GM10847 (cell line): ENCODE results near the gene BPIFB6.

Source experiments
- POLR2A ChIP-seq: IDR thresholded peaks from 2 replicates; pipeline ENCODE4 v1.6.1; 2011; ENCODE audit not compliant: insufficient read length; ENCODE audit errors: extremely low read depth

BPIFB6 gene

GRCh38 chr20:33051333-33051732, 19.9 kb downstream of the BPIFB6 start:
- TF ChIP-seq POLR2A, result no peak

- TF ChIP-seq POLR2A, result no peak
These were observed 22.1 kb downstream of the BPIFB6 start, which contains the start of gene BPIFB3 for GRCh38 chr20:33053291-33054106. BPIFB3 (plus strand) TSS chr20:33053903; CDS start chr20:33055436, 1,533 bp downstream.

- no peak for TF ChIP-seq POLR2A
These were observed 22.9 kb downstream of the BPIFB6 start for GRCh38 chr20:33054381-33054780.

- TF ChIP-seq POLR2A, result no peak
These were observed 23.3 kb downstream of the BPIFB6 start for GRCh38 chr20:33054791-33055190.

- TF ChIP-seq POLR2A, result no peak
These were observed 27.7 kb downstream of the BPIFB6 start for GRCh38 chr20:33059136-33059535.

- no peak for TF ChIP-seq POLR2A
These were observed 28.4 kb downstream of the BPIFB6 start for GRCh38 chr20:33059741-33060390.

- TF ChIP-seq POLR2A, result no peak
These were observed 30.2 kb downstream of the BPIFB6 start for GRCh38 chr20:33061658-33062028.

- TF ChIP-seq POLR2A, result no peak
These were observed 30.8 kb downstream of the BPIFB6 start for GRCh38 chr20:33062105-33062824.

GRCh38 chr20:33062825-33063149, 31.3 kb downstream of the BPIFB6 start:
- no peak for TF ChIP-seq POLR2A

GRCh38 chr20:33063271-33063670, 31.8 kb downstream of the BPIFB6 start:
- TF ChIP-seq POLR2A, result no peak

- TF ChIP-seq POLR2A, result no peak
These were observed 33.3 kb downstream of the BPIFB6 start for GRCh38 chr20:33064572-33065287.

- no peak for TF ChIP-seq POLR2A
These were observed 34.3 kb downstream of the BPIFB6 start for GRCh38 chr20:33065785-33066184.

- no peak for TF ChIP-seq POLR2A
These were observed 36.4 kb downstream of the BPIFB6 start for GRCh38 chr20:33067806-33068205.

GRCh38 chr20:33068251-33068939, 36.9 kb downstream of the BPIFB6 start:
- no peak for TF ChIP-seq POLR2A

- TF ChIP-seq POLR2A, result no peak
These were observed 38.2 kb downstream of the BPIFB6 start for GRCh38 chr20:33069673-33070072.
